ENCODE results near the gene PRSS53. TPM values are rescaled to one million over a fixed set of nuclear protein-coding genes. Genes with fewer than 3 reads are reported as not detected.

Gene PRSS53
- total and polyA plus RNA-seq, 4 donors = 0.51 to 14.5 (median 3.0) TPM

GRCh38 chr16:31067342-31067741, 21.4 kb downstream of the PRSS53 start:
- no peak overlapping the region for H3K4me3 ChIP-seq (ENCODE audit: low read depth in 1 of 3, low read length in 3 of 3)
- H3K9me3 ChIP-seq (ENCODE audit: control insufficient read depth in 4 of 4, low read length in 3 of 4) = no peaks in the 10 kb centered on the region
- 93% methylated on average over 3 of the region's 3 CpGs for WGBS
- H3K27me3 ChIP-seq (ENCODE audit: control insufficient read depth in 4 of 4, insufficient read depth in 4 of 4, low read length in 3 of 4) = no peaks in the 10 kb centered on the region
- peaks cover 0 to 8% (median 5%) of the 10 kb centered on the region in 4 donors for H3K4me1 ChIP-seq (ENCODE audit: control insufficient read depth in 4 of 4, insufficient read depth in 4 of 4, low read length in 3 of 4)
- H3K36me3 ChIP-seq (ENCODE audit: control insufficient read depth in 4 of 4, insufficient read depth in 3 of 4, low read depth in 1 of 4, low read length in 3 of 4) = peaks cover 0 to 8% (median 3%) of the 10 kb centered on the region in 4 donors
- TF ChIP-seq NR2F2 (IDR thresholded peaks at IDR 0.05) (no peak), MAX (IDR thresholded peaks at IDR 0.05) (no peak), SP1 (IDR thresholded peaks at IDR 0.05) (no peak), ZBTB33 (IDR thresholded peaks at IDR 0.05) (no peak), TAF1 (conservative IDR thresholded peaks at IDR 0.05) (no peak), RXRA (IDR thresholded peaks at IDR 0.05) (no peak), EGR1 (IDR thresholded peaks at IDR 0.05; ENCODE audit: low read depth in 2 of 2) (no peak), RAD21 (IDR thresholded peaks at IDR 0.05) (no peak), JUND (IDR thresholded peaks at IDR 0.05) (no peak), GABPA (IDR thresholded peaks at IDR 0.05 in 1 of 2, conservative IDR thresholded peaks at IDR 0.05 in 1 of 2) (no peak), FOXA1 (IDR thresholded peaks at IDR 0.05) (no peak), FOXA2 (IDR thresholded peaks at IDR 0.05) (no peak), ATF3 (IDR thresholded peaks at IDR 0.05) (no peak), REST (IDR thresholded peaks at IDR 0.05) (no peak)
- H3K9ac ChIP-seq (ENCODE audit: low read depth in 1 of 2, low read length in 2 of 2) = no peak overlapping the region
- H3K27ac ChIP-seq (ENCODE audit: low read depth in 1 of 2, low read length in 2 of 2) = no peak overlapping the region
- DNase-seq (ENCODE audit: low spot score) = no peak

- Histone ChIP-seq H3K4me3 (ENCODE audit: low read depth in 1 of 3, low read length in 3 of 3) (no peak overlapping the region), H3K27me3 (ENCODE audit: control insufficient read depth in 4 of 4, insufficient read depth in 4 of 4, low read length in 3 of 4) (no peaks in the 10 kb centered on the region), H3K36me3 (ENCODE audit: control insufficient read depth in 4 of 4, insufficient read depth in 3 of 4, low read depth in 1 of 4, low read length in 3 of 4) (peaks cover 0 to 14% (median 7%) of the 10 kb centered on the region in 4 donors), H3K9ac (ENCODE audit: low read depth in 1 of 2, low read length in 2 of 2) (no peak overlapping the region), H3K9me3 (ENCODE audit: control insufficient read depth in 4 of 4, low read length in 3 of 4) (no peaks in the 10 kb centered on the region), H3K4me1 (ENCODE audit: control insufficient read depth in 4 of 4, insufficient read depth in 4 of 4, low read length in 3 of 4) (no peaks in the 10 kb centered on the region), H3K27ac (ENCODE audit: low read depth in 1 of 2, low read length in 2 of 2) (no peak overlapping the region)
- no peak for DNase-seq (ENCODE audit: low spot score)
- TF ChIP-seq JUND (IDR thresholded peaks at IDR 0.05) (no peak), RAD21 (IDR thresholded peaks at IDR 0.05) (no peak), HNF4A (conservative IDR thresholded peaks at IDR 0.05) (no peak), HNF4G (IDR thresholded peaks at IDR 0.05) (no peak), RXRA (IDR thresholded peaks at IDR 0.05) (no peak), MAX (IDR thresholded peaks at IDR 0.05) (no peak), EGR1 (IDR thresholded peaks at IDR 0.05; ENCODE audit: low read depth in 2 of 2) (no peak), FOXA2 (IDR thresholded peaks at IDR 0.05) (no peak), ZBTB33 (IDR thresholded peaks at IDR 0.05) (no peak), TAF1 (conservative IDR thresholded peaks at IDR 0.05) (no peak), REST (IDR thresholded peaks at IDR 0.05) (no peak)
- WGBS = 89% methylated on average over 4 of the region's 4 CpGs
Measured at GRCh38 chr16:31064882-31065461, 23.8 kb downstream of the PRSS53 start.

Data from liver (tissue), 9 donors.